PC-9 (cell line): ENCODE data around the gene SRC.

ENCODE experiments used
- EZH2 ChIP-seq: fragments of 200-600 bp; sonication (generic); IDR thresholded peaks from 2 replicates; pipeline ENCODE4 v1.8.0; 2017; ENCODE audit warnings: antibody characterized with exemption, low read depth
- TF ChIP-seq, protein P1 (sequence below): fragments of 200-600 bp; sonication (generic); conservative IDR thresholded peaks from 2 replicates; pipeline ENCODE4 v1.6.1; 2017; ENCODE audit warnings: mixed run types, antibody characterized with exemption, mild to moderate bottlenecking, moderate library complexity

DNA sequence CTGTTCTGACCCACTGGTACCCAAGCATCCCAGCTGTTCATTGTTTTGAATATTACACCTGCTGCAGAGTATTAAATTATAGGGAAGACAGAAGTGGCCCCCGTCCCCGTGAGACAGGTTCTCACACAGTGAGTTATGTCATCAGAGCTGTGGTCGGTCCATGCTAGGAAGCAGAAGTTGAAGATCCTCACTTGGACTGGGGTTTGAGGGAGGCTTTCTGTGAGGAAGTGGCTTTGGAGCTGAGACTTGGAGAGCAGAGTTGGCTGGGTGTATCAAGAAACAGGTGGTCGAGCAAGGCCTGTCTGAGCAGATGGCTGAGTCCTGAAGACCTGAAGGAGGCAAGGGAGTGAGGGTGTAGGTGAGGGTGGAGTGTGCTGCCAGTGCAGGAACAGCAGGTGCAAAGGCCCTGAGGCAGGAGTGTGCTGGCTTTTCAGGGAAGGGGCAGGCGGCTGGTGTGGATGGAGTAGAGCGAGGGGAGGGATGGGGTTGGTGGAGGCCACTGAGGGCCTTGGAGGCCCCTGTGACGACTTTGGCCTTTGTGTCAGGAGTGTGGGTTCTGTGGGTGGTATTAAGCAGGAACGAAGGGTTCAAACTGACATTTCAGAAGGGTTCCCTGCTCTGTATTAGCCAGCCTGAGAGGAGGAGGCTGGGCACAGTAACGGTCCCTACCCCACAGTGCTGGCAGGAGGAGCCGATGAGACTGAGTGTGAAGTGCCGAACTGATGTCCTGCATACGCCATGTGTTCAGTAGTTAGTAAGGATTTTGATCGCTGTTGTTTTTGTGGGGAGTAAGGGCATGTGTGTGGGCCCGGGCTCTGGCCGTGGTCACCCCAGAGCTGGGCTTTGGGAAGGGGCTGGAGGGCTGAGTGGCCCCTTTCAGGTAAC is 11.8 kb downstream of the SRC start:
- TF ChIP-seq, protein P1, sequence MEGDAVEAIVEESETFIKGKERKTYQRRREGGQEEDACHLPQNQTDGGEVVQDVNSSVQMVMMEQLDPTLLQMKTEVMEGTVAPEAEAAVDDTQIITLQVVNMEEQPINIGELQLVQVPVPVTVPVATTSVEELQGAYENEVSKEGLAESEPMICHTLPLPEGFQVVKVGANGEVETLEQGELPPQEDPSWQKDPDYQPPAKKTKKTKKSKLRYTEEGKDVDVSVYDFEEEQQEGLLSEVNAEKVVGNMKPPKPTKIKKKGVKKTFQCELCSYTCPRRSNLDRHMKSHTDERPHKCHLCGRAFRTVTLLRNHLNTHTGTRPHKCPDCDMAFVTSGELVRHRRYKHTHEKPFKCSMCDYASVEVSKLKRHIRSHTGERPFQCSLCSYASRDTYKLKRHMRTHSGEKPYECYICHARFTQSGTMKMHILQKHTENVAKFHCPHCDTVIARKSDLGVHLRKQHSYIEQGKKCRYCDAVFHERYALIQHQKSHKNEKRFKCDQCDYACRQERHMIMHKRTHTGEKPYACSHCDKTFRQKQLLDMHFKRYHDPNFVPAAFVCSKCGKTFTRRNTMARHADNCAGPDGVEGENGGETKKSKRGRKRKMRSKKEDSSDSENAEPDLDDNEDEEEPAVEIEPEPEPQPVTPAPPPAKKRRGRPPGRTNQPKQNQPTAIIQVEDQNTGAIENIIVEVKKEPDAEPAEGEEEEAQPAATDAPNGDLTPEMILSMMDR, result no peak
- no peak for TF ChIP-seq EZH2
